HepG2 (cell line): ENCODE measurements around the gene TPR. TPM values are rescaled to one million over a fixed set of nuclear protein-coding genes. Genes with fewer than 3 reads are reported as not detected.

Source experiments
- ATAC-seq: fragments of 200-7000 bp; cut with Tn5 transposase; 3 replicates; pipeline ENCODE4 v1.9.1; 2020; ENCODE audit warnings: mild to moderate bottlenecking, moderate library complexity
- BruUV-seq: library from RNA; stranded (reverse); fragments of 400-500 nt; replicated peaks from 2 replicates; lab custom pipeline; 2021; lab: Mats Ljungman, UMichigan
- CTCF ChIA-PET: fragments of 300-600 bp; formaldehyde crosslinking; extraction: SDS; loops from one replicate; lab custom pipeline; 2021; ENCODE audit warnings: low total read pairs, inconsistent platforms, low intra/inter-chr PET ratio; lab: Yijun Ruan, JAX
- POLR2A ChIA-PET: fragments of 350-600 bp; sonication (Branson Sonifier 250); formaldehyde crosslinking; loops from one replicate; lab custom pipeline; 2020; ENCODE audit warnings: antibody characterized with exemption, inconsistent platforms; lab: Yijun Ruan, JAX
- DNase-seq: peaks from one replicate; pipeline ENCODE4 v3.0.0-alpha.2; 2015; ENCODE audit warnings: low spot score
- FAIRE-seq: peaks from 3 replicates; lab custom pipeline; 2011; peaks lifted over from hg19 to GRCh38; lab: Jason Lieb, UNC
- H2AFZ ChIP-seq: one replicate; pipeline ENCODE4 v1.6.1; 2011; ENCODE audit warnings: low read length, inconsistent platforms
- H3K27ac ChIP-seq: fragments of 300-600 bp; 3 replicates; pipeline ENCODE4 v1.8.0; 2011; ENCODE audit warnings: mixed run types, mild to moderate bottlenecking, mixed read lengths, low read length, inconsistent platforms; ENCODE audit not compliant: insufficient read depth; ENCODE audit errors: extremely low read length
- H3K27me3 ChIP-seq, 2 experiments: fragments of 200-600 bp in 1 of 2; 2 replicates in 1 of 2; 3 replicates in 1 of 2; pipeline versions ENCODE4 v1.6.0 to v1.8.0; 2011; ENCODE audit warnings: low read length in 2 of 2, mild to moderate bottlenecking in 2 of 2, moderate library complexity in 2 of 2, inconsistent platforms in 1 of 2; ENCODE audit not compliant: insufficient read depth in 2 of 2, control insufficient read depth in 1 of 2
- H3K36me3 ChIP-seq, 2 experiments: fragments of 200-600 bp in 1 of 2; replicated peaks in 1 of 2; 2 replicates in 1 of 2; 3 replicates in 1 of 2; pipeline versions ENCODE4 v1.5.1 to v1.8.0; 2011; ENCODE audit warnings: low read length in 2 of 2, inconsistent platforms in 1 of 2; ENCODE audit not compliant: insufficient read depth in 2 of 2, control insufficient read depth in 1 of 2
- H3K4me1 ChIP-seq: 2 replicates; pipeline ENCODE4 v1.5.1; 2012; ENCODE audit warnings: low read length, inconsistent platforms; ENCODE audit not compliant: insufficient read depth
- H3K4me2 ChIP-seq: 2 replicates; pipeline ENCODE4 v1.6.0; 2011; ENCODE audit warnings: low read depth, low read length, inconsistent platforms
- H3K4me3 ChIP-seq, 3 experiments: fragments of 200-600 bp in 1 of 3; sonication (generic), shearing (Covaris generic) in 1 of 3; replicated peaks in 1 of 3; 2 replicates each; pipeline ENCODE4 v1.5.1; 2011 to 2016; ENCODE audit warnings: low read length in 3 of 3, inconsistent platforms in 2 of 3, low read depth in 2 of 3, mild to moderate bottlenecking in 2 of 3, control low read depth in 1 of 3, mixed read lengths in 1 of 3; ENCODE audit not compliant: insufficient read depth in 1 of 3
- H3K79me2 ChIP-seq: one replicate; pipeline ENCODE4 v1.6.1; 2011; ENCODE audit warnings: low read length, inconsistent platforms; ENCODE audit not compliant: insufficient read depth
- H3K9ac ChIP-seq: 2 replicates; pipeline ENCODE4 v1.6.0; 2011; ENCODE audit warnings: mild to moderate bottlenecking, low read depth, low read length, inconsistent platforms; ENCODE audit not compliant: insufficient read depth
- H3K9me3 ChIP-seq: 2 replicates; pipeline ENCODE4 v1.5.1; 2012; ENCODE audit warnings: mild to moderate bottlenecking, low read length
- H4K20me1 ChIP-seq: 2 replicates; pipeline ENCODE4 v1.6.0; 2011; ENCODE audit warnings: inconsistent platforms, mild to moderate bottlenecking, low read length, moderate library complexity; ENCODE audit not compliant: insufficient read depth
- ARHGAP35 ChIP-seq: sonication (generic); formaldehyde crosslinking; IDR thresholded peaks from 2 replicates; pipeline ENCODE4 v1.9.0; 2022; ENCODE audit warnings: mild to moderate bottlenecking, inconsistent platforms, moderate library complexity, missing genetic modification reagents, borderline replicate concordance
- ESRRA ChIP-seq: sonication (generic); formaldehyde crosslinking; IDR thresholded peaks from 2 replicates; pipeline ENCODE4 v1.5.1; 2020; ENCODE audit warnings: mild to moderate bottlenecking, low read depth, missing genetic modification reagents
- HDAC2 ChIP-seq: sonication (generic); formaldehyde crosslinking; IDR thresholded peaks from 2 replicates; pipeline ENCODE4 v1.4.0; 2020; ENCODE audit warnings: missing genetic modification reagents
- PAX8 ChIP-seq: sonication (generic); formaldehyde crosslinking; IDR thresholded peaks from 2 replicates; pipeline ENCODE4 v1.8.0; 2022; ENCODE audit warnings: mild to moderate bottlenecking, missing genetic modification reagents, borderline replicate concordance
- TOPORS ChIP-seq: sonication (generic); formaldehyde crosslinking; IDR thresholded peaks from 2 replicates; pipeline ENCODE4 v1.8.0; 2023; ENCODE audit warnings: mild to moderate bottlenecking, missing genetic modification reagents
- ZBTB44 ChIP-seq: sonication (generic); formaldehyde crosslinking; IDR thresholded peaks from 2 replicates; pipeline ENCODE4 v1.4.0; 2020; ENCODE audit warnings: missing genetic modification reagents
- ZNF34 ChIP-seq: sonication (generic); formaldehyde crosslinking; IDR thresholded peaks from 2 replicates; pipeline ENCODE4 v1.4.0; 2020; ENCODE audit warnings: mild to moderate bottlenecking, missing genetic modification reagents, borderline replicate concordance
- ZNF460 ChIP-seq: sonication (generic); formaldehyde crosslinking; IDR thresholded peaks from 2 replicates; pipeline ENCODE4 v1.5.1; 2020; ENCODE audit warnings: missing genetic modification reagents, mild to moderate bottlenecking, borderline replicate concordance
- ZNF496 ChIP-seq: sonication (generic); formaldehyde crosslinking; IDR thresholded peaks from 2 replicates; pipeline ENCODE4 v1.8.1; 2023; ENCODE audit warnings: mild to moderate bottlenecking, moderate library complexity, missing genetic modification reagents; ENCODE audit not compliant: insufficient replicate concordance
- ZNF646 ChIP-seq: sonication (generic); formaldehyde crosslinking; IDR thresholded peaks from 2 replicates; pipeline ENCODE4 v1.9.0; 2021; ENCODE audit warnings: mild to moderate bottlenecking, missing genetic modification reagents
- ZNF747 ChIP-seq: sonication (generic); formaldehyde crosslinking; IDR thresholded peaks from 2 replicates; pipeline ENCODE4 v1.8.1; 2023; ENCODE audit warnings: missing genetic modification reagents, mild to moderate bottlenecking, borderline replicate concordance
- WGBS: methylation state at CpG from one replicate; pipeline ENCODE4 v1.1.6; 2017; ENCODE audit warnings: low lambda C conversion rate; 5-methylcytosine and 5-hydroxymethylcytosine counted together
- in situ Hi-C: cut with HindIII; loops from 2 replicates; pipeline ENCODE4 v1.10.0; 2017; ENCODE audit warnings: low pct_unique_long_range_greater_than_20kb; ENCODE audit not compliant: extremely low pct_ligation_motif_present
- intact Hi-C: fragments of 100-400 bp; cut with micrococcal nuclease; formaldehyde crosslinking; loops from one replicate; pipeline ENCODE4 v1.10.0; 2022; ENCODE audit not compliant: unreplicated experiment
- polyA plus RNA-seq, 8 experiments: library from polyadenylated mRNA; depleted of rRNA in 3 of 8; stranded (reverse) in 7 of 8; unstranded in 1 of 8; fragments of >200 nt; fragmentation: Illumina TruSeq in 4 of 8; extraction: Trizol in 4 of 8; gene quantifications; 2 replicates each; pipeline versions ENCODE4 v1.2.1 to v1.2.3, GENCODE V29; 2011 to 2016; ENCODE audit warnings: low read depth in 4 of 8, missing spikeins in 1 of 8, mixed read lengths in 1 of 8; ENCODE audit not compliant: insufficient read depth in 1 of 8
- total RNA-seq, 5 experiments: library from RNA; depleted of rRNA; stranded (reverse); fragments of >200 nt; fragmentation: Illumina TruSeq; extraction: Trizol; gene quantifications; 2 replicates each; pipeline ENCODE4 v1.2.3, GENCODE V29; 2016; ENCODE audit warnings: low read depth in 1 of 5
- TF ChIP-seq, protein P1 (sequence below): sonication (generic); formaldehyde crosslinking; IDR thresholded peaks from 2 replicates; pipeline ENCODE4 v1.4.0; 2020; ENCODE audit warnings: missing genetic modification reagents, borderline replicate concordance
- TF ChIP-seq, protein P2 (sequence below): sonication (generic); formaldehyde crosslinking; IDR thresholded peaks from 2 replicates; pipeline ENCODE4 v1.8.0; 2022; ENCODE audit warnings: mild to moderate bottlenecking, missing genetic modification reagents, moderate library complexity

Gene TPR
- total and polyA plus RNA-seq, 2 of the 13 experiments (the other 11 are each of a cell fraction or from before 2014, with no cell fraction given): 78.9 to 81.7 TPM

DNA sequence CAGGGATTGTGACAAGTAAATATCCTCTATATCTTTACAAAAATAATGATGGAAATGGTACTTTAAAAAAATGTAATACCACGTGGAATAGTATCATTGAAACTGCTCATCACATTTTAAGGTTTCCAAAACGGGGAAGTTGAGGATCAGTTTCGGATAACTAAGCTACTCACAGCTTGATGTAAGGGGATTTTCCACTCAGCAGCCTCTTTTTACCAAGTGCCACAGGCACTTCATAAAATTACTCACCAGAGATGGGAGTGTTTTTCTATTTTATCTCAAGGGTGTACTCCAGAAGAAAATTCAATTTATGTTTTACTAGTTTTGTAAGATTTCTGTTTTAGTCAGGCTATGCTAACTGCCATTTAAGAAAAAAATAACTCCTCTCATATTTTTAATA, 91.7 kb downstream of the TPR start (continued):
- TF ChIP-seq, protein P1, sequence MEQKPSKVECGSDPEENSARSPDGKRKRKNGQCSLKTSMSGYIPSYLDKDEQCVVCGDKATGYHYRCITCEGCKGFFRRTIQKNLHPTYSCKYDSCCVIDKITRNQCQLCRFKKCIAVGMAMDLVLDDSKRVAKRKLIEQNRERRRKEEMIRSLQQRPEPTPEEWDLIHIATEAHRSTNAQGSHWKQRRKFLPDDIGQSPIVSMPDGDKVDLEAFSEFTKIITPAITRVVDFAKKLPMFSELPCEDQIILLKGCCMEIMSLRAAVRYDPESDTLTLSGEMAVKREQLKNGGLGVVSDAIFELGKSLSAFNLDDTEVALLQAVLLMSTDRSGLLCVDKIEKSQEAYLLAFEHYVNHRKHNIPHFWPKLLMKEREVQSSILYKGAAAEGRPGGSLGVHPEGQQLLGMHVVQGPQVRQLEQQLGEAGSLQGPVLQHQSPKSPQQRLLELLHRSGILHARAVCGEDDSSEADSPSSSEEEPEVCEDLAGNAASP (CRISPR knock-in tag): no peak

- no peak for ATAC-seq
- DNase-seq: no peak
- Histone ChIP-seq H3K4me2 (no peak overlapping the region), H4K20me1 (no peaks in the 10 kb centered on the region), H3K4me3 (no peak overlapping the region), H3K9me3 (no peaks in the 10 kb centered on the region), H3K9ac (no peak overlapping the region), H3K27me3 (no peaks in the 10 kb centered on the region; a peak in 1 of 5 replicates), H3K36me3 (no peaks in the 10 kb centered on the region), H3K27ac (no peak overlapping the region), H3K4me1 (no peaks in the 10 kb centered on the region), H3K79me2 (no peaks in the 10 kb centered on the region), H2AFZ (no peak overlapping the region)
- no peak for FAIRE-seq
- WGBS: 34% methylated on average over 8 of the region's 8 CpGs
- ChIA-PET CTCF (no interaction called here), POLR2A (no interaction called here)
- intact Hi-C loops (no loop called here), in situ Hi-C loops (no loop called here)
- BruUV-seq: no TSS peak
- TF ChIP-seq ESRRA (CRISPR knock-in tag): no peak
- no peak for TF ChIP-seq ZBTB44 (CRISPR knock-in tag)
- TF ChIP-seq ZNF747 (CRISPR knock-in tag): no peak
- no peak for TF ChIP-seq ARHGAP35 (CRISPR knock-in tag)
- no peak for TF ChIP-seq ZNF460 (CRISPR knock-in tag)
- TF ChIP-seq, protein P2, sequence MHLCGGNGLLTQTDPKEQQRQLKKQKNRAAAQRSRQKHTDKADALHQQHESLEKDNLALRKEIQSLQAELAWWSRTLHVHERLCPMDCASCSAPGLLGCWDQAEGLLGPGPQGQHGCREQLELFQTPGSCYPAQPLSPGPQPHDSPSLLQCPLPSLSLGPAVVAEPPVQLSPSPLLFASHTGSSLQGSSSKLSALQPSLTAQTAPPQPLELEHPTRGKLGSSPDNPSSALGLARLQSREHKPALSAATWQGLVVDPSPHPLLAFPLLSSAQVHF: no peak
- TF ChIP-seq HDAC2 (CRISPR knock-in tag): no peak
- TF ChIP-seq ZNF496: no peak
- no peak for TF ChIP-seq ZNF646 (CRISPR knock-in tag)
- no peak for TF ChIP-seq TOPORS (CRISPR knock-in tag)
- no peak for TF ChIP-seq ZNF34 (CRISPR knock-in tag)
- TF ChIP-seq PAX8 (CRISPR knock-in tag): no peak
Measured at GRCh38 chr1:186282466-186282865, 92.6 kb downstream of the TPR start.
